GM19328 (cell line): ENCODE data around the gene RING1.

ENCODE experiments used
- ATAC-seq: cut with Tn5 transposase; IDR thresholded peaks from one replicate; pipeline ENCODE4 v1.9.1; 2021; ENCODE audit warnings: mild to moderate bottlenecking, moderate library complexity; ENCODE audit not compliant: unreplicated experiment

Gene RING1

GRCh38 chr6:33208091-33208967 lies at the start of gene RING1:
Gene RING1 (plus strand): TSS chr6:33208500. CDS start chr6:33208823, 323 bp downstream.
- ATAC-seq: peak; percentile 48

- ATAC-seq: no peak
Measured at GRCh38 chr6:33160096-33160495, 48.2 kb upstream of the RING1 start.

GRCh38 chr6:33160728-33161344 lies 47.5 kb upstream of the RING1 start:
- no peak for ATAC-seq

GRCh38 chr6:33161354-33162331 lies 46.7 kb upstream of the RING1 start:
- no peak for ATAC-seq

- no peak for ATAC-seq
Measured at GRCh38 chr6:33163540-33163939, 44.8 kb upstream of the RING1 start.

- no peak for ATAC-seq
Measured at GRCh38 chr6:33164176-33164575, 44.1 kb upstream of the RING1 start.

- no peak for ATAC-seq
Measured at GRCh38 chr6:33164665-33165373, 43.5 kb upstream of the RING1 start.

GRCh38 chr6:33165581-33166258 lies 42.6 kb upstream of the RING1 start:
- no peak for ATAC-seq

- no peak for ATAC-seq
Measured at GRCh38 chr6:33166363-33166762, 41.9 kb upstream of the RING1 start.

GRCh38 chr6:33166811-33167210 lies 41.5 kb upstream of the RING1 start:
- ATAC-seq: no peak

GRCh38 chr6:33167374-33168283 lies 40.7 kb upstream of the RING1 start:
- no peak for ATAC-seq

- no peak for ATAC-seq
Measured at GRCh38 chr6:33168284-33168601, 40.1 kb upstream of the RING1 start.

- ATAC-seq: no peak
Measured at GRCh38 chr6:33168639-33169038, 39.7 kb upstream of the RING1 start.

GRCh38 chr6:33169291-33170175 lies 38.8 kb upstream of the RING1 start:
- ATAC-seq: no peak

GRCh38 chr6:33170176-33171015 lies 37.9 kb upstream of the RING1 start:
- ATAC-seq: no peak

- ATAC-seq: no peak
Measured at GRCh38 chr6:33171016-33171879, 37.1 kb upstream of the RING1 start.
